Mucosa of gallbladder (tissue), 1 donor: Measurements from ENCODE around the gene TAOK1. TPM values are rescaled to one million over a fixed set of nuclear protein-coding genes. Genes with fewer than 3 reads are reported as not detected.

ENCODE experiments used
- DNase-seq: peaks from one replicate; pipeline ENCODE4 v3.0.0-alpha.2; 2020; ENCODE audit warnings: low spot score
- total RNA-seq: library from RNA; stranded (reverse); gene quantifications from one replicate; pipeline ENCODE4 v1.2.1, GENCODE V29; 2021
- donor health status: DM: no; HTN: no; CAD: no.

TAOK1 gene
- total RNA-seq, 1 donor from 2014 or later: 62.5 TPM

DNA sequence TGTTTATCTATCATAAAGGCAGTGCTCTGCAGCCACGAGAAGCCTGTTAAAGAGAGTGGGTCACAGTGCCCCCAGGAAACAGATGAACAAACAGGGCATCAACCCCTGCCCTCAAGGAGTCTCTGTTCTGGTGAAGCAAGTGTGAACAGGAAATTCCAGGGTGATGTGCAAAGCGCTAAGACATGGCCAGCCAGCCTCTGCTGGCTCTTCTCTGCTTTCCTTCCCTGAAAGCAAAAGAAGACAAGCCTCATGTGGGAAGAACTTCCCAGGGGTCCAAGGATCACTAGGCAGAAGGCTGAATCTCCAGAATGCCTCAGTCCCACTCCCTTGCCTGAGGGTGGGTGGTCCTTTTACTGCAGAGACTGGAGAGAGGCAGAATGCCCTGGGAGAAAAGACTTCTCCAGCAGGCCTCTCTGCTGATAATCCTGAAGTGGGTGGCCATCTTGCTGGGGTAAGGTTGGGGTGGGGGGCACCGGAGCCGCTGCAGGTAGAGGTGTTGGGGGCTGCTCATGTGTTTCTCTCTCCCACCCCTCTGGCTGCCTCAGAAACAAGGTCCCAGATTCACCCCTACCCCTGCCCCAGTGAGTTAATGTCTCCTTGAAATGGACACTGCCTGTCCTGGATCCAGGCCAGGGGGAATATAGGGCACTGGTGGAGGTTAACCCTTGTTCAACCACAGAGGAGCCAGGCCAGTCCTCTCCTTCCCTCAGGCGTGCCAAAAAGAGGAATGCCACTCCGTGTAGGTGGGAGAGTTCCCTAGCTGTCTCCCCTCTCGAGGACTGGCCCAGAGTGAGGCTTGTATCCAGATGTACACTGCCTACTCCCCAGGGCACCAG lies 205.2 kb downstream of the TAOK1 start:
- DNase-seq: no peak

DNA sequence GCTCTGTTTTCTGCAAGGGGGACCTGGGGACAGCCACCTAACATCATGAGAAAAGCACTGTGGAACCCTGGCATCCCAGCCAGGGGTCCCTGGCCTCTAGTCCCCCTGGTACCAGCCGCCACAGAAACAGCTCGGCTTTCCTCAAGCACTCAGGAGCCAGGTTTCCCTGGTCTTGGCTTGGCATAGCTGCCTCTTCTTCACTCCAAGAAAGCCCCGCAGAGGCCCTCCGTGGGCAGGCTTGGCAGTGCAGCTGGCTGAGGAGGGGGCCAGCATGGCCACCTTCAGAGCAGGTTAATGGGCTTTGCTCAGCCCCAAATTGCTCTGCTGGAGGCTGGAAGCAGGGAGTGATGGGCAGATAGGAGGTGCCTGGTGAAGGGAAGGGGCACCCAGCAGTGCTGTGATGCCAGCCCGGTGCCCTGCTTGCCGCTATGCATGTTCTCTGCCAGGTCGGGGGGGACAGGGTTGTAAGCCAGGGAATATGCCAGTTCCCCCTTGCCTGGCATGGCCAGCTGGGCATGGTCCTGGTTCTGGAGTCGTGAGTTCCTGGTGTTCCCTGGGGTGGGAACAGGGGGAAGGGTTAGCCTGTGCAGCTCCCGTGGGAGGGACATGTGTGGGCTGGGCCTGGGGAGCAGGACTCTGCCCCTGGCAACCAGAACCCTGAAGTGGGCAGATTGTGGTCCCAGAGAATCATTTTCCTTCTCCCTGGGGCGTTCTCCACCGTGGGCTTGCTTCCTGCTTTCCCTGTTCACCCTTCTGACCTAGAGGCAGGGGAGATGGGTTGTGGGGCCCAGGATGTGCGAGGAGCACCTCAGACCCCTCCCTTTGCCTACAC lies 206.0 kb downstream of the TAOK1 start:
- DNase-seq: no peak

DNA sequence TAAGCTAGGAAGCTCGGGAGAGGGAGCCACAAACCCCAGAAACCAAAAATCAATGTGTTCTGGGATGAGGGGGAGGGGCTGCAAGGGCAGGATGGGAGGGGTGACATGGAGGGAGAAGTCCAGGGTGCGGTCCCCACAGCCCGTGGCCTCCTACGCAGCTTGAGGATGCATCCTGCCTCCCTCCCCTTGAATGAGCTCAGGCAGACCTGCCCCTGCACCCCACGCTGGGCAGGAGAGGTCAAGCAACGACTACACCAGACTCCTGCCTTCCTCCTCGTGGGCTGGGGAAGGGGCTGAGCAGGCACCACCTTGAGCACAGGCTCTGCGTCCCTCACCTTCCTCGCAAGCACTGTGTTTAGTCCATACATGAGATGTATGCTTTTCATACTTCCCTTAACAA lies 206.6 kb downstream of the TAOK1 start:
- no peak for DNase-seq

DNA sequence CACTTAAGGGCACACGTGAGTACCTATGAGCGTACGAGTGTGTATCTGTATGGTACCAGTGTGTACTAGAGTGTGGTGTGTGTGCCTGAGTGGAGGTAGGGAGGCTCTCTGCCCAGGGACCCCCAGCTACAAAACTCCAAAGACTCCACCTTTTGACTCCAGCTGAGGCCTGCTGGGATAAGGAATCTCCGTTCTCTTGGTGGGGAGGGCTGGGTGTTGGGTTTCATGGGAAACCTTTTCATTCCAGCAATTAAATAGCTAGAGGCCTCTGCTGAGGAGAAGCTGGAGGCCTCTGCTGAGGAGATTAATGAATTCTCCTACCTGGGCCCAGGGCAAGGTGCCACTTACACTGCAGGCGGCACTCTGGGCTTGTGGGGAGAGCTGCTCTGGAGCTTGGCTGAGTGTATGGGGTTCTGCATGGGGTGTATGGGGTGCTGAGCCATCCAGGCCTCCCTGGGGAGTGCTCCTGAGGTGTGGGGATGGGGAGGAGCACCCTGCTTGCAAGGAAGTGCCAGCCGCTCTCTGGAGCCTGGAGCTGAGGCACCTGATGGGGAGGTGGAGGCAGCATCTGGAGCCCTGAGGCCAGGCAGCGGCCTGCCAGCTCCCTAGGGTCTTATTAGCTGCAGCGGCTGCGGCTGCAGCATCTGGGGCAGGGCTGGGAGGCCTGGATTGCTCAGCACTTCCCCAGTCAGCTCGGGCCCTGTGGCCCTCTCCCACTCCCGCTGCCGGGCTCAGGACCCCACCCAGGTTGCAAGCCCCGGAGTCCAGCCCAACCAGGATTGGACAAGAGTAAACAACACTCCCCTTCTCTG lies 207.4 kb downstream of the TAOK1 start:
- DNase-seq: no peak

Other genes starting within 250 kb of the TAOK1 start
- gene MYO18A, start 210.0 kb upstream of the TAOK1 start, total RNA-seq: 198 TPM
- gene CRYBA1, start 143.5 kb upstream of the TAOK1 start, total RNA-seq: not detected
- 39.9 TPM for gene NUFIP2, start 96.2 kb upstream of the TAOK1 start, total RNA-seq
- gene ABHD15, start 176.7 kb downstream of the TAOK1 start, total RNA-seq: 23.7 TPM
- gene TP53I13, start 178.3 kb downstream of the TAOK1 start, total RNA-seq: 109 TPM
- 56.1 TPM for gene GIT1, start 199.3 kb downstream of the TAOK1 start, total RNA-seq
- 13.4 TPM for gene ANKRD13B, start 202.8 kb downstream of the TAOK1 start, total RNA-seq
- gene CORO6, start 232.5 kb downstream of the TAOK1 start, total RNA-seq: 12.9 TPM